HL-60 (cell line): Measurements from ENCODE around the gene ABCD1.

Experiments
- GABPA ChIP-seq: IDR thresholded peaks from 2 replicates; pipeline ENCODE4 v1.6.1; 2012; ENCODE audit warnings: low read depth
- SPI1 ChIP-seq: IDR thresholded peaks from 2 replicates; pipeline ENCODE4 v1.6.1; 2012; ENCODE audit warnings: low read depth, mild to moderate bottlenecking, borderline replicate concordance
- TF ChIP-seq, protein P1 (sequence below): IDR thresholded peaks from 2 replicates; pipeline ENCODE4 v1.6.1; 2012; ENCODE audit warnings: low read depth; ENCODE audit not compliant: insufficient replicate concordance
- TF ChIP-seq, protein P2 (sequence below): IDR thresholded peaks from one replicate; pipeline ENCODE4 v1.5.1; 2011; ENCODE audit warnings: low read length, control low read depth, inconsistent platforms; ENCODE audit not compliant: insufficient read depth

GRCh38 chrX:153770601-153771414, 46.2 kb downstream of the ABCD1 start:
- TF ChIP-seq, protein P1, sequence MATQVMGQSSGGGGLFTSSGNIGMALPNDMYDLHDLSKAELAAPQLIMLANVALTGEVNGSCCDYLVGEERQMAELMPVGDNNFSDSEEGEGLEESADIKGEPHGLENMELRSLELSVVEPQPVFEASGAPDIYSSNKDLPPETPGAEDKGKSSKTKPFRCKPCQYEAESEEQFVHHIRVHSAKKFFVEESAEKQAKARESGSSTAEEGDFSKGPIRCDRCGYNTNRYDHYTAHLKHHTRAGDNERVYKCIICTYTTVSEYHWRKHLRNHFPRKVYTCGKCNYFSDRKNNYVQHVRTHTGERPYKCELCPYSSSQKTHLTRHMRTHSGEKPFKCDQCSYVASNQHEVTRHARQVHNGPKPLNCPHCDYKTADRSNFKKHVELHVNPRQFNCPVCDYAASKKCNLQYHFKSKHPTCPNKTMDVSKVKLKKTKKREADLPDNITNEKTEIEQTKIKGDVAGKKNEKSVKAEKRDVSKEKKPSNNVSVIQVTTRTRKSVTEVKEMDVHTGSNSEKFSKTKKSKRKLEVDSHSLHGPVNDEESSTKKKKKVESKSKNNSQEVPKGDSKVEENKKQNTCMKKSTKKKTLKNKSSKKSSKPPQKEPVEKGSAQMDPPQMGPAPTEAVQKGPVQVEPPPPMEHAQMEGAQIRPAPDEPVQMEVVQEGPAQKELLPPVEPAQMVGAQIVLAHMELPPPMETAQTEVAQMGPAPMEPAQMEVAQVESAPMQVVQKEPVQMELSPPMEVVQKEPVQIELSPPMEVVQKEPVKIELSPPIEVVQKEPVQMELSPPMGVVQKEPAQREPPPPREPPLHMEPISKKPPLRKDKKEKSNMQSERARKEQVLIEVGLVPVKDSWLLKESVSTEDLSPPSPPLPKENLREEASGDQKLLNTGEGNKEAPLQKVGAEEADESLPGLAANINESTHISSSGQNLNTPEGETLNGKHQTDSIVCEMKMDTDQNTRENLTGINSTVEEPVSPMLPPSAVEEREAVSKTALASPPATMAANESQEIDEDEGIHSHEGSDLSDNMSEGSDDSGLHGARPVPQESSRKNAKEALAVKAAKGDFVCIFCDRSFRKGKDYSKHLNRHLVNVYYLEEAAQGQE: no peak
- no peak for TF ChIP-seq SPI1
- TF ChIP-seq, protein P2, sequence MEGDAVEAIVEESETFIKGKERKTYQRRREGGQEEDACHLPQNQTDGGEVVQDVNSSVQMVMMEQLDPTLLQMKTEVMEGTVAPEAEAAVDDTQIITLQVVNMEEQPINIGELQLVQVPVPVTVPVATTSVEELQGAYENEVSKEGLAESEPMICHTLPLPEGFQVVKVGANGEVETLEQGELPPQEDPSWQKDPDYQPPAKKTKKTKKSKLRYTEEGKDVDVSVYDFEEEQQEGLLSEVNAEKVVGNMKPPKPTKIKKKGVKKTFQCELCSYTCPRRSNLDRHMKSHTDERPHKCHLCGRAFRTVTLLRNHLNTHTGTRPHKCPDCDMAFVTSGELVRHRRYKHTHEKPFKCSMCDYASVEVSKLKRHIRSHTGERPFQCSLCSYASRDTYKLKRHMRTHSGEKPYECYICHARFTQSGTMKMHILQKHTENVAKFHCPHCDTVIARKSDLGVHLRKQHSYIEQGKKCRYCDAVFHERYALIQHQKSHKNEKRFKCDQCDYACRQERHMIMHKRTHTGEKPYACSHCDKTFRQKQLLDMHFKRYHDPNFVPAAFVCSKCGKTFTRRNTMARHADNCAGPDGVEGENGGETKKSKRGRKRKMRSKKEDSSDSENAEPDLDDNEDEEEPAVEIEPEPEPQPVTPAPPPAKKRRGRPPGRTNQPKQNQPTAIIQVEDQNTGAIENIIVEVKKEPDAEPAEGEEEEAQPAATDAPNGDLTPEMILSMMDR: no peak
- TF ChIP-seq GABPA: no peak
